ENCODE data around the gene OR1N1.
"Not testable (repeated sequence)": the region's sequence is repeated elsewhere in the genome, so short reads cannot be mapped to it uniquely, and the experiment has no call there.

Gene OR1N1

GRCh38 chr9:122527193-122527592 lies at the start of gene OR1N1:
TSS of gene OR1N1 (minus strand) at chr9:122527293. CDS start at chr9:122527293, 0 bp downstream.
- DNase-seq = no peak

GRCh38 chr9:122572456-122572855 lies 45.4 kb upstream of the OR1N1 start:
- DNase-seq = no peak

GRCh38 chr9:122567901-122568300 lies 40.8 kb upstream of the OR1N1 start:
- DNase-seq = no peak

GRCh38 chr9:122562134-122562760 lies 35.2 kb upstream of the OR1N1 start:
- DNase-seq = no peak

GRCh38 chr9:122561446-122561845 lies 34.4 kb upstream of the OR1N1 start:
- DNase-seq = no peak

GRCh38 chr9:122552812-122553211 lies 25.7 kb upstream of the OR1N1 start, which contains the start of gene OR1N2:
TSS of gene OR1N2 (plus strand) at chr9:122553112. CDS start at chr9:122553212, 100 bp downstream.
- no peak for DNase-seq

GRCh38 chr9:122551371-122551770 lies 24.3 kb upstream of the OR1N1 start:
- no peak for DNase-seq

GRCh38 chr9:122546196-122546595 lies 19.1 kb upstream of the OR1N1 start:
- no peak for DNase-seq

GRCh38 chr9:122538757-122539156 lies 11.7 kb upstream of the OR1N1 start:
- DNase-seq = no peak

GRCh38 chr9:122537066-122537465 lies 10.0 kb upstream of the OR1N1 start:
- DNase-seq = not testable (repeated sequence)

- DNase-seq = no peak
Observed at GRCh38 chr9:122536134-122536533, 9.0 kb upstream of the OR1N1 start.

- DNase-seq = not testable (repeated sequence)
Observed at GRCh38 chr9:122531157-122531556, 4.1 kb upstream of the OR1N1 start.

GRCh38 chr9:122526602-122527001 lies 491 bp downstream of the OR1N1 start:
- no peak for DNase-seq

- DNase-seq = no peak
Observed at GRCh38 chr9:122519376-122519775, 7.7 kb downstream of the OR1N1 start.

- DNase-seq = no peak
Observed at GRCh38 chr9:122518841-122519240, 8.3 kb downstream of the OR1N1 start, which contains the start of gene OR1J4. TSS of gene OR1J4 (plus strand) at chr9:122519141. CDS start at chr9:122519141, 0 bp downstream.

GRCh38 chr9:122518226-122518625 lies 8.9 kb downstream of the OR1N1 start:
- DNase-seq = no peak

- no peak for DNase-seq
Observed at GRCh38 chr9:122510502-122510901, 16.6 kb downstream of the OR1N1 start, which contains the start of gene OR1J2. TSS of gene OR1J2 (plus strand) at chr9:122510802. CDS start at chr9:122510802, 0 bp downstream.

GRCh38 chr9:122506964-122507363 lies 20.1 kb downstream of the OR1N1 start:
- no peak for DNase-seq

GRCh38 chr9:122498883-122499288 lies 28.2 kb downstream of the OR1N1 start:
- peak; percentile 1 to 28 for DNase-seq

GRCh38 chr9:122479062-122479461 lies 48.0 kb downstream of the OR1N1 start:
- no peak for DNase-seq

GRCh38 chr9:122477826-122478225 lies 49.3 kb downstream of the OR1N1 start, which contains the start of gene OR1J1:
TSS of gene OR1J1 (minus strand) at chr9:122477926. CDS start at chr9:122477926, 0 bp downstream.
- DNase-seq = no peak

GRCh38 chr9:122477346-122477745 lies 49.7 kb downstream of the OR1N1 start:
- no peak for DNase-seq

Data from CD4-positive, alpha-beta T cell treated with Interleukin-1 beta for 1 hour (primary cell).